GM20431 (cell line): ENCODE data around the gene ACTA2.

Experiments
- in situ Hi-C: fragments of 300-500 bp; cut with MseI, MboI; formaldehyde crosslinking; loops from one replicate; pipeline ENCODE4 v1.15.0; 2020; ENCODE audit warnings: low sequenced_read_pairs; ENCODE audit not compliant: unreplicated experiment

The ACTA2 gene

DNA sequence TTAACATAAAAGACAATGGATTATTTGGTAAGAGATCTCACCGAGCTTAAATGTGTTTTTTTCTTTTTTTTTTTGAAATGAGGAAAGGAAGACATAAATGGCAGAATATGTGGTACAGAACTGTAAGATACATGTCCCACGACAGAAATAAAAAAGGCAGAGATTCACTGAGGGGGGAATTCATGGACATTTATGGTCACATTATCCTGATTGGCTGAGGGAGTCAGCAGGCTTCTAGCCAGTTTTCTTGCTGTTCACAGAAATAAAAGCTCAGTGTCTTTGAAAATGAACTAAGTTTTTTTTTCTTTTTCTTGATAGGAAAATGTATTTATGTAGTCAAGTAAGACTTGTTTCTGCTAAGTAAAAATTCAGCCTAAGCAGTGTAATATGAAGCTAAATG lies 29.8 kb upstream of the ACTA2 start:
- in situ Hi-C loops, result no loop called here

DNA sequence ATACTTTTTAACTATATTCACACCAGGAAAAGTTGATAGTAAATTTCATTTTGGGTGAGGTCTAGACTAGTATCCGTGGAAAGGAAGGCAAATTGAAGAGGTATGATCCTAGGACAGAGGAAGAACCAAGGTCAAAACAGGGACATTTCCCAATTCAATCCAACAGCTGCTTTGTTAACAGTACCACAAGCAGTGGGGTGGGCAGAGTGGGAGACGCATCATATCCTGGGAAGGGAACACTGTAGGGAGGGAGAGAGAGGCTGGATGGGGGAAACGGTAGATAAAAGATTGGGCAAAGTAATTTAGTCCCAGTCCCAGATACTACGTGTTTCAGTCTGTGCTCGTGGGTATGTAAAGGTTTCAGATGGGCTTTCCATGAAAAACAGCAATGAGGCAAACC lies 28.9 kb upstream of the ACTA2 start:
- in situ Hi-C loops, result no loop called here

DNA sequence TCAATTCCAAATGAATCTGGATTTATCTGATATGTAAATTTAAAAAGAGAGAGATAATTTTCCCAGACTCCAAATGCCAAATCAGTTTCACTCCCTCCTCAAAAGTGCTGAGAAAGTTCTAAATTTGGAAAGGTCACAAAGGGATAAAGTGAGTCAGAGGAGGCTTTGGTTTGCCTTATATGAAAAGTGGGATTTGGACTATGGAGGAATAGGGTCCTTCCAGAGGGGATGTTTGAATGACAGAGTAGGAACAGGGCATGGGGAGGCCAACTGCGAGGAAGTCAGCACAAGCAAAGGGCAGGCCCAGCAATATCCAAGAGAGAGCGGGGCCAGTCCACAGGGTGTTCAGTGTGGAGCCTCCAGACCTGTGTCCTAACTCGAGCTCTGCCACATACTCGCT lies 28.2 kb upstream of the ACTA2 start:
- in situ Hi-C loops, result no loop called here

DNA sequence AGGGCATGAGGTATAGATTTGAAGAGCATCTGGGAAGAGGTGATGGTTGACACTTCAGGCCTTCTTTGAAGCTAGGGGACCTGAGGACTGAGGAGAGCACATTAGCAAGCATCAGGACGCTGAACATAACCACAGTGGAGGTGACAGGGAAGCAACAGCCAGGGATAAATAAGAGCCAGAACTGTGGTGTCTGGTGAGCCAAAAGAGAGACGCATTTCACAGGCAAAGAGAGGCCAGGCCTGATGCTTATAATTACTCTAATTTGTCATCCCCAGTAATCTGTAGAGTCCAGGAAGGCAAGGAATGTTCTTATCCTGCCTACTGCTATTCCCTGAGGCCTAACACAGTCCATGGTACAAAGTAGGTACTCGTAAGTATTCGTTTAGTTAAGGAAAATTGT lies 27.7 kb upstream of the ACTA2 start:
- in situ Hi-C loops, result no loop called here

DNA sequence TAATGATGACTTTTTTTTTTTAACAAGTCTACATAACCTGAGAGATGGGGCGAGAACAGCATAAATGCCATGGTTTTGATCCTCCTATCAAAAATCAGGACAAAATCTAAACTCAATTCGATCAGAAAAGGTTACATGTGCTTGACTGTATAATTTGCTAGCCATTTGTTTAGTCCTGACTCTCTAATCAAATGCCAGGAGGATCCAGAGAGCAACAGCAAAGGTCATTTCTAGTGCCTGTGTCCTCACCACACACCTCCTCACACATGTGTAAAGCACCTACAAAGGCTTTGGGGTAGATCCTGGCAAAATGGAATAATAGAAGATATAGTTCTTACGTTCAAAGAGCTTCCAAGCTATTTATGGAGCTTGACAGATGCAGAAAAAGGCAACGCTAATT lies 27.0 kb upstream of the ACTA2 start:
- in situ Hi-C loops, result no loop called here

DNA sequence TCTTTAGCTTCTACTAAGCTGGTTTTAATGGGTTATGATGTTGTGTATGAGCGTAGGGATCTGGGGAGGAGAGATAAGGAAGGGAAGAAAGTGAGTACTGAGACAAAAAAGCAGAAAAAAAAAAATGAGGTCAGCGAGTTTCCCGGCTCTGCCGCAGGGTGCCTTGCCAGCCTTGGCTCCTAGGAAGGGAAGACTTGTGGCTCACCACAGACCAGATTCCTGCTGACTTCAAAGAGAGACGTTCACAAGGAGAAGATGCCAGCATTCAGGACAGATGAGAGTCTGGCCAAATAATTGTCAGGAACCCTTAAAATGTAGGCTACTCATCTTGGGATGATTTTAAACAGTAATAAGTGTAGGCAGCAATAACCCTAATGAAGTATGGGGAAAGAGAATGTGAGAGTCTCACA lies 26.6 kb upstream of the ACTA2 start:
- in situ Hi-C loops, result no loop called here

DNA sequence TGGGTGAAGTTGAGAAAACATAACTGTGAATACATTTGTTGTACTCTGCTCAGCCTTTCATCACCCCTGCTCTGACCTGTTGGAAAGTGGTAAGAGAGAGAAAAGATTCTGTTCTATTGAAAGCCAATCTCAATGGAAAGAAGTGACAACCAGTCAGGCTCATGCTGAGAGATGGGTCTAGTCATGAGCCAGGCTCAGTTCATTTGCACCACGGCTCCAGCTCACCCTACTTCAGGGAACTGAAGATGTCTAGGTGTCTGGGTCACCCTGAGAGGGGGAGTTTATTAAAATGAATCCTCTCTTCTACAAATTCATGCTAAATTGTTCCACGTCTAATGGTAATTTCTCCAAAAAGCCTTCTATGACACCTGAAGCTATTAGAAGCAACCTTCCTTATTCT lies 25.9 kb upstream of the ACTA2 start:
- in situ Hi-C loops, result no loop called here

DNA sequence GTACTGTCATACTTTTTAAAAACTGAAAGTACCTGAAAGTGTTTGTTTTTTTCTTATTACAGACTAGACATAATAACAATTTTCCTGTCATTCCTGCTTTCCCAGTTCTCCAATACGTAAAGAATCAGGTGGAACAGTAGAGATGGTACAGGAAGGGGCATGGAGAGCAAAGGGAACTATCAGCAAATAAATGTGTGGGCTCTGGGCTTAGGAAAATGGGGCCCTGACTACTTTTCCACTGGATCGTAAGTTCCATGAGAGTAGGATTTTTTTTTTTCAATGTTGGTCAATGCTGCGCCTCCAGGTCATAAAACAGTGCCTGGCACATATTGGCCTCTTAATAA lies 22.8 kb upstream of the ACTA2 start:
- in situ Hi-C loops, result no loop called here

DNA sequence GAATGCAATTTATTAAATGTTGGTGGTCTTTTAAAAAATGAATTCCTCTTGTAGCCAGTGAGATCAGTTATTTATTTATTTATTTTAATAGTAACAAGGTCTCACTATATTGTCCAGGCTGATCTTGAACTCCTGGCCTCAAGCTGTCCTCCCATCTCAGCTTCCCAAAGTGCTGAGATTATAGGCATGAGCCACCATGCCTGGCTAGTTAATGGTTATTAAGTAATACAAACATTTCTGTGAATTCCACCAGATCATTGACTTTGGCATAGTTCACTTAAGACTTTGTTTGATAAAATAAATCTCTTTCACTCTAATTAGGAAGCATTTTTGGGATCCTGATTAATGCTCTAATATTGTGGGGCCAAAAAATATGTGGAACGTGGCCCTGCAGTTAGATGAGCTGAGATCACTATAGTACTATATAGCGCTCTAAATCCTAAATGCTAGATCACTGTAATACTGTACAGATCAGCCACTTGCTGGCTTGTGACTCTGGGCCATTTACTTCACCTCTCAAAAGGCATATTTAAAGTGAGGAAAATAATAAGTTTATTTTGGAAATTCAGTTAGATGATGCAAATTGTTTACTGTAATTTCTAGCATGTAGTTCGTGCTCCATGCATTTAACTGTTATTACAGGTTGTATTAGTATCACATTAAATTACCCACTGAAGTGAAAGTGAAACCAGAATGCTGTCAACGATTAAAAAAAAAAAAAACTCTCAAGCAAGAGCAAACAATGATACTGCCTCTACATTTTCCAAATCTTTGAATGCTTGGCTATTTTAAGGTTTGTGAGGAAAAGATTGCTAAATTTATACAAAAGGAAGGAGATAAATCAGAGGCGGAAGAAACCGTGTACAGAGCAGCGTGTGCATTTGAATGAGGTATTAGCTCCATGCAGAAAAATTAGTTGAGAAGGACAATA lies 22.1 kb upstream of the ACTA2 start:
- in situ Hi-C loops, result no loop called here

DNA sequence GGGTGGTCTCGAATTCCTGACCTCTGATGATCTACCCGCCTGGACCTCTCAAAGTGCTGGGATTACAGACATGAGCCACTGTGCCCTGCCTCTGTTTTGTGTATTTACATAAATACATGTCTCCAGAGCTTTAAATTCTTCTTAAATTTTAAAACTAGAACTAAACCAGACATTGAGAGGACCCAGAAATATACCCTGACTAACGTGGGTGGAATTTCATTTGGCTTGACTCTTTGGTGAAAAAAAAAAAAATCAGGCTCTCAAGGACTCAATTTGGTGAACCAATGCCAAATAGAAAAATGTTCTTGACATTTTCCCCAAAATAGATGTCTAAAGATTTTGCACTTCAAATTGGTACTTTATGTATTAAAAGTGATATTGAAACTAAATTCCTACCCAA lies 21.4 kb upstream of the ACTA2 start:
- in situ Hi-C loops, result no loop called here

DNA sequence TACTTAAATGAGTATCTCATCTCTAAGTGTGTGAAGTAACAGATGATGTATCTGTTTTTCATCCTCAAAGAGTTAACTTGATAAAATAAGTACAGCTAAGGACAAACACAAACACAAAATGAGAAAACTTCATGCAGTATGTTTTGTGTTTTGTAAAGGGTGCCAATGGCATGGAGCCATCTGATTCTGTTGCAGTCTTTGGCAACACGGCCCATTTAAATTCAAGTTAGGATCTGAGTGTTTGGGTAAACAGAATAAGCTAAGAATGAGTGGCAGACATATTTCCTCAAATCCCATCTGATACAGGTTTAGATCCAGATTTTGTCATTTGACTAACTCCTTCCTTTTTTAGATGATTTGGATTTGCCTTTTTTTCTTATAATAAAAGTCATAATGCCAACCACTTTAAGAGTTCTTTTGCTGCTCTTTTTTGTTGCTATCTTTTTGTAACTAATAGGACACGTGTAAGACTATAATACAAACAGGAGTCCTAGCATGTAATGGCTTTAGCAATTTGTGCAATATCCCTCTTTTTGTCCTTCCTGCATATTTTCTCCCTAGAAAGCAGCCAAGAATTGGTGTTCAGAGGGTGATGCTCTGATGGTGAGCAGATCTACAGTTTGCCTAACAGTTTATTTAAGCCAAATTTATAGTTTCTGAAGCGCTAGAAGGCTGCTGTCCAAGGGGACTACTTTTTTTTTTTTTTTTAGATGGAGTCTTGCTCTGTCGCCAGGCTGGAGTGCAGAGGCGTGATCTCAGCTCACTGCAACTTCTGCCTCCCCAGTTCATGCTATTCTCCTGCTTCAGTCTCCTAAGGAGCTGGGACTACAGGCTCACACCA lies 18.9 kb upstream of the ACTA2 start:
- in situ Hi-C loops, result no loop called here

DNA sequence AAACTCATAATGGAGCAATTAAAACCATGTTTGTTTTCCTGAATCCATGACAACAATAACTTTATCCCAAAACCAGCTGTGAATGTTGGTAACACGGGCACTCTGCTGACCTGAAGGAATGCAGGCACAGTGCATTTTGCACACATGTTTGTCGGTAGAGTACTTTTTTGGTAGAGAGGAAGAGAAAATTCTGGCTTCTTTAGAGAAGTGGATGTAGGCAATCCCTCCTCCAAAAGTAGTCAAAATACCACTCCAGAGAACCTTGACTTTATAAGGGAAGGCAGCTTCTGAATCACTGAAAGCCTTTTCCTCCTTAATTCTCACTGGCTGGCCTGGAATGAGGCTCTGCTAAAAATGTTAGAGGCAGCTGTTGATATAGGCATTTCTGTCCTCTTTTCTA lies 15.8 kb upstream of the ACTA2 start:
- in situ Hi-C loops, result no loop called here

DNA sequence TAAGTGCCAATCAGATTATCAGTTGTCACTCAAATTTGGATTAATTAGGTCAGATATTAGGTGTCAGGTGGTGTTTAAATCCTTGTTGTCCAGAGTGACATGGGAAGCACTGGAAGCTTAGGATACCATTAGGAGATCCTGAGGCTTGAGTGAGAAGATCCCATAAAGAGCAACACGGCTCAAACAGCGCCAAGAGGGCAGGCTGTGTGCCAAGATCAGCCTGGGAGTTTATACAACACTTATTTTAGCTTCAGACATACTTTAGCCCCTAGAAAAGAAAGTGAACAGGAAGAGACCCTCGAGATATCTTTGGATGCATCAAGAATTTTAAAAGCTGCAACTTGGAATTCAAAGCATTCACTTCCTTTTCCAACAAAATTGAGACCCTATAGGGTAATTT lies 14.2 kb upstream of the ACTA2 start:
- in situ Hi-C loops, result no loop called here

DNA sequence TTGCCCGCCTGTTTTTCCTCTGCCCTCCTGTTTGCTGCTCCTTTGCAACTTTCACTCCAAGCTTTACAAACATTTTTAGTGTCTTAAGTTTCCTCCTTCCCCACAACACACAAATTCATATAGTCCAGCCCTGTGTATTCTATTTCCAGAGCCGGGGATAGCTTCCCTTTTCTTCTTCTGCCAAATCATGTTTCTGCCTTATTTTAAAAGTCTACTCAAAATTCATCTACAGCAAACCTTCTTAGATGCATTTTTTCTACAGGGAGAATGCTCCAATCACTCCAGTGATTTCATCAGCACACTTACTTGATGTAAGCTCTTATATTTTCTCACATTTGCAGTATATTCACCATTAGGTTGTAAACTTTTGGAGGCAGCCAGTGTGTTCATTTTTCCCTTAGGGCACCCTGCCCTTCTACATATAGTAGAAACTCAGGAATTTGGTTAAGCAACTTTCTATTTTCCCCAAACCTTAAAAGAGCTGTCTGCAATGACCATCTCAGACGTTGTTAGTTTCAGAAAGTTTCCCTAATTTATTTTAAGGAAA lies 12.4 kb upstream of the ACTA2 start:
- in situ Hi-C loops, result no loop called here

DNA sequence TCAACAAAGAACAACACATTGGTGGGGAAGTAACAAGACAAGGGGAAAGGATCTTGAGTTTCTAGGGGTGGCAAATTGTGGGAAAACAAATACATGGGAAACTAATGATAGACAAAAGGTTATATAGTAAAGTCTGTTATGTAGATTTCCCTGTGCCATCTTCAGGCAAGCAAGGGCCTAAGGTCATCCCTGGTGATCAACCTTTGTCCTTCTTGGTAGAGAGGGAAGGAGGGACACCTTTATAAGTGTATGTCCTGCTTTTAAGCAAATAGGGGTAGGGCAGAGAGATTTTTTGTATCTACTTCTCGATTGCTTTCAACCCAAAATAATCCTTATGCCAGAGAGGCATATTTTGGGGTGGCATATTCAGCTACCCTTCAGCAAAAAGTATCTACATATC lies 11.8 kb upstream of the ACTA2 start:
- in situ Hi-C loops, result no loop called here

DNA sequence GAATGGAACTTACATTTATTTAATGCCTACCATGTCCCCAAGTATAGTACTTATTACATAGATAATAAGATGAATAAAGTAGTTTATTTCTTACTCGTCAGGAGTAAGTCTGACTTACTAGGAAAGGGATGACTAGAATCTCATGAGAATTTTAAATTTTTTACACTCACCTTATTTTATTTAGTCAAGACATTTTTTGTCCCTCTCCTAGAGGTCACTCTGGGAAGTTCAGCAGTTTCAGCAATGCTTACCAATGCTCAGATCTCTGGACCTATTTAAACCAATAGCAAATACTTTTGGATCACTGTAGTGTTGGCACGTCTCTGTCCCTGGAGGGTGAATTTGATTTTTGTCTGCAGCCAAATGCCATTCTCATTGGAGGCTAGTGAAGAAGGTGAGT lies 10.7 kb upstream of the ACTA2 start:
- in situ Hi-C loops, result no loop called here

DNA sequence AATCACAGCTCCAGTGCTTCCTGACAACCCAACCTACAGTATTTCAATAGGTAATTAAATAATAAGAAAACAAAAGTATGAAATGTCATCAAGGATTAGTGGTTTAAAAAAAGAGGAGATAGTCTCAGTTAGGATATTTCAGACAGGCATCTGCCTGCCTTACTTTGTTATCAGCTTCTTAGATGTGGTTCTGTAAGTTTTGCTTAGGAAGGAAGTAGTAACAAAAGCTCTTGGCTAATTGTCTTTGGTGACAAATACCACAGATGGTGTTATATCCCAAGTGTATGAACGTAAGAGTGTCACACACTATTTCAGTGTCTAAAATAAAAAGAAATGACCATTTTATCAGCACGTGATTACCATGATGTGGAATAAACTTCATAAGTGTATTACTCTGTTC lies 9.8 kb upstream of the ACTA2 start:
- in situ Hi-C loops, result no loop called here

DNA sequence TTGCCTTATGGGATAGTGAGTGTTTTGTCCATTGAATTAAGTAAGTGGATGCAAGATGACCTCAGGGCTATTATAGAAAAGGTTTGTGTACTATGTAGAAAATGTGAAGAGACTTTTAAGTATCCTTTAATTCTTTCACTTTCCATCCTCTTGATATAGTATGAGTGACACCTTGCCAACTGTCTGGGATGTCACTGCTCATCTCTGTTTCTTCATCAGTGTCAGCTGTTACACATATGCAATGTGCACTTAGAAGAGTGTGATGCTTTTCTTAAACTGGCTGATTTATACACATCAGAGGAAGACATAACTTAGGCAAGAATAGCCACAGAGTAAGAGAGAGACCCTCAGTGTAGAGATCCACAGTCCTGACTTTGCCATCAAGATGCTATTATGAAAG lies 8.7 kb upstream of the ACTA2 start:
- in situ Hi-C loops, result no loop called here

DNA sequence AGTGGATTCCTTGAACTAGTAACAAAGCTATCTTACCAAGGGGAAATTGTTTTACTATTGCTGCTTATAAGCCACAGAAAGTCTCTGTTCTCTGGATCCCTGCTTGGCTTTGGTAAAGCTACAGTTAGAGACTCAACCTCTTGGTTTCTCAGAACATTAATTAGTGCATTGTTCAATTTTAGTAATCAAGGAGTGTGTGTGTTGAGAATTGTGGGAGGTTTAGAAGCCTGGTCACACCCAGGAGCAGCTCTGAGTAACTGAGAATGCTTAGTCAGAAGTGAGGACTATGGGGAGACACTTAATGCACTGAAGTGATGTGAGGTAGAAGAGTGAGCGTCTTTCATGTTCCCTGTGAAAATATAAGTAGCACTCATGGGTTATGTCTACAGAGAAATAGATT lies 8.2 kb upstream of the ACTA2 start:
- in situ Hi-C loops, result no loop called here

DNA sequence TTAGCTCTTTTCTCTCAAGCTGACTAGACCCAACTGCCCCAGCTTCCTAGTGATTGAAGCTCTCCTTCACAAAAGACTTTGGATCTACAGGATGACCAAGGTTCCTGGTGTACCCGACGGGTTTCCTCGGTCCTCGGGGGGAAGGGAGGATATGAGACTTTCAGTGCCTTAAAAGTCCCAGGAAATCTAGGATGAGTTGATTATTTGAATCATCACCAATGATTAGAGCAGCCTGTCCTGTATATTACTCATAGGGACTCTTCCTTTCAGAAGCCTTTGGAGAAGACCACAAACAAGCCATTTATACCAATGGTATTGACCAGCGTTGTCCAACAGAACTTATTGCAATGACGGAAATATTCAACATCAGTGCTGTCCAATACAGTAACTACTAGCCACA lies 6.1 kb upstream of the ACTA2 start:
- in situ Hi-C loops, result no loop called here

DNA sequence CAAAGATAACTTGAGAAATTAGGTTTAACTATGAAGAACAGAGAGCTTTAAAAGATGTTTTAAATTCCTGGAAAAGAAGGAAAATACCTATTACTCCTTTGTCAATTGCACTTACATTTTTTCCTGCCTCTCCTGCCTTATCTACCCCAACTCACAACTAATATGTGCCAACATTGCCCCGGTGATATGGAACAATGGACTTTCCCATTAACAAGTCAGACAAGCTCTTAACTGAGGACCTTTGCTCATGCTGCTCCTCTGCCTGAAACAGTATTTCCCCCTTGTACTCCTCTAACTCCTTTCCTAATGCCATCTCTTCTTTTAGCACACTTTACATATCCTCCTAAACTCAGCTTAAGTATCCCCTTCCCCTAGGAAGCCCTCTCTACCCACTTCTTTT lies 4.8 kb upstream of the ACTA2 start:
- in situ Hi-C loops, result no loop called here
